Activated effector memory CD4-positive, alpha-beta T cell treated with anti-CD3 and anti-CD28 coated beads, Interleukin-2, amount 50 U/mL, for 16 hours (primary cell): ENCODE measurements around the gene ITPRIPL2.

Experiments
- DNase-seq: peaks from one replicate; pipeline ENCODE4 v3.0.0-alpha.2; 2020

Gene ITPRIPL2

DNA sequence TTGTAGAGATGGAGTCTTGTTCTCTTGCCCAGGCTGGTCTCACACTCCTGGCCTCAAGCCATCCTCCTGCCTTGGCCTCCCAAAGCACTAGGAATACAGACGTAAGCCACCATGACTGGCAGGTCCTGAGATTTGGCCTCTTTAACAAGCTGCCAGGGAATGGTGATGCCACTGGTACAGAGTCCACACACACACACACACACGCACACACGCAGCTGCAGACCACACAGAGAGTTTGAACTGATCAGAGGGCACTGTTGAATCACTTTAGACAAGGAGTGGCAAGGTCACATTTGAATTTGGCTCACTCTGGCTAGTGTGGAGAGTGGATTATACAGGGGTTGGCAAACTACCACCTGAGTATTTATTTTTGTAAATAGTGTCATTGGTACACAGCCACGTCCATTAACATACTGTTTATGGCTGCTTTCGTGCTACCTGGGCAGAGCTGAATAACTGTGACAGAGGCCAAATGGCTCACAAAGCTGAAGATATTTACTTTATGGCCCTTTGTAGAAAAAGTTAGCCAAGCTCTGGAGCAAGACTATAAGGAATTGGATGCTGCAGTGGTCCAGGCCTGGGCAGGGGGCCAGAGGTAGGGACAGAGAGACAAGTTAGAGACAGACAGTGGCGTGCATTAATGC, 9.9 kb downstream of the ITPRIPL2 start:
- no peak for DNase-seq

DNA sequence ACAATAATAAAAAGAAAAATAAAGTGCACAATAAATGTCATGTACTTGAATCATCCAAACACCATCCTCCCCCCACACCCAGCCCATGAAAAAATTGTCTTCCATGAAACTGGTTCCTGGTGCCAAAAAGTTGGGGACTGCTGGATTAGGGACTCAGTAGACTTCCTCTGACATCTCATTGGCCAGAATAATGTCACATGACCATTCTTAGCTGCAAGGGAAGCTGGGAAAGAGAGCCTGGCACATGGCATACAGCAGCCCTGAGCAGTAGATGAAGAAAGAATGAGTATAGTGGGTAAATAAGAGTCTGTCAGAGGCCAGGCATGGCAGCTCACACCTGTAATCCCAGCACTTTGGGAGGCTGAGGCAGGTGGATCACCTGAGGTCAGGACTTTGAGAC, 12.5 kb downstream of the ITPRIPL2 start:
- no peak for DNase-seq

DNA sequence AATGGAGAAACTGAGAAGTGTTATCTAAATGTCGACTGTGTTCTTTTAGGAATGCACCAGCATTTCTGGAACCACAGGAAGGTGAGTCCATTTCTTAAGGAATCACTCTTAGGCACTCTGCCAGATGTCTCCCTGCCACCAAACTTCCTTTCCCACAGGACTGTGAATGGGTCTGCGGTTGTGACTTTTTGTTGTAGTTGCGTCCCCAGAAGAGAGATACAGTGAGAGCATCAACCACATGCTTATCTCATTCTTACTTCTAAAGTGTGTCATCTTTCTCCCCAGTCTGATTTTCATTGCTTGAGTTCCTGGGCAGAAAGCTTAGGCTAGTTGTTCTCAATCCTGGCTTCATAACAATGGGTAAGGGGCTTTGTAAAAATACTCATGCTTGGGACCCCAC, 13.4 kb downstream of the ITPRIPL2 start:
- no peak for DNase-seq

DNA sequence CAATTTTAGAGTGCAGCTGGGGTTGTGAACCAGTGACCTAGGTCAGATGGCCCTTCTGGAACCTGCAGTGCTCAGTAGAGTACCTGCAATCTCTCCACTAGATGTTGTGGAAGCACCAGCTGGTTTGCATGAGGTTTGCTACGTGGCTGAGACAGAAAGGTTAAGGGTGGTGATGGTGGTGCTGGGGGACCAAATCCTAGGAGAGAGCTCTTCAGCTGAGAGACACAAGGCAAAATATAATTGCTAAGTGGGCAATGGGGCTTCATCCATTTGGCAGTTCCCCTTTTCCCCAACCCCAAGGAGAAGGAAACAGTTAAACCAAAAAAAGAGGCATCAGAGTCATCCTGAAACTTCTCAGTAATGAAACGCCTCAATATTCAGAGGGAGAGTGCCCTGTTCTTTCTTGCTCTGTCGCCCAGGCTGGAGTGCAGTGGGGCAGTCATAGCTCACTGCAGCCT, 13.9 kb downstream of the ITPRIPL2 start:
- DNase-seq, result no peak

DNA sequence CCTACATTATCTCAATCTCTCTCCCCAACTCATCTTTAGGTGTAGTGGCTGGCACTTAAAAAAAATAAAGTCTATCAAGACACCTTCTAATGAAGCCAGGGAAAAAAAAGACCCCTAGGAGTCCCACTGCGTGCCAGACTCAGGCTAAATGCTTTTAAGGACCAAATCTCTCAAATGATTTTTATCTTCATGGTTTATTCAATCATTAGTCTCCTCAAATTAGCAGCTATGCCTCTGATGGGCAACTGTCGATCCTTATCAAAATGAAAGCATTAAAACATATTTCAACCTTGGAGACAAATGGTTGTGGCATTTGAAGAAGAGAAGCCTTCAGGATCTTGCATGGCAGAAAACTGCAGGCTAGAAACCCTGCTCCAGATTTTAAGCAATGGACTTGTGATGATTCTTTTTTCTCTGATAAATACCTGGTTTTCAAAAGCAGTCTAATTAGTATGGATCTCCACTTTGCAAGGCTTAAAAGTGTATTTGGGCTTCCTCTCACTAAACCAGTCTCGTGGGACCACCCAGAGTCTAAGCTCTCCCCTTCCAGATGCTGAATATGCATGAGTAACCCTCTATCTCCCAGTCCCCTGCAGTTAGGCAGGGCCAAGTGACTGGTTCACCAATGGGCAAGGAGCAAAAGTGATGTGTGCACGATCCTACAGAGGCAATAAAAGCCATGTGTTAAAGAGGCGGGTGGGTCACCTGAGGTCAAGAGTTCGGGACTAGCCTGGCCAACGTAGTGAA, 14.9 kb downstream of the ITPRIPL2 start:
- no peak for DNase-seq

DNA sequence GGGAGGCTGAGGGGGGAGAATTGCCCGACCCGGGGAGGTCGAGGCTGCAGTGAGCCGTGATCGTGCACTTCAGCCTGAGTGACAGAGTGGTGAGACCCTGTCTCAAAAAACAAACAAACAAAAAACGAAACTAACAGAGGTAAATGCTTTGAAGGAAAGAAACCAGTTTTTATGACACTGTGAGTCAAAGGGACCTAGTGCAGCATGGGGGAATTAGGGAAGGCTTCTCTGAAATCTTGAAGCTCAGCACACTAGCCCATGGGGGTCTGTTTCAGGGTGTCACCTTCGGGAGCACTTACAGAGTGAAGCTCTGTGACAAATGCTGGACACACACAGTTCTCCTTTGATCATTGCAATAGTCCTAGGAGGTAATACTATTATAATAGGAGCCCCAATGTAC, 16.6 kb downstream of the ITPRIPL2 start:
- no peak for DNase-seq

DNA sequence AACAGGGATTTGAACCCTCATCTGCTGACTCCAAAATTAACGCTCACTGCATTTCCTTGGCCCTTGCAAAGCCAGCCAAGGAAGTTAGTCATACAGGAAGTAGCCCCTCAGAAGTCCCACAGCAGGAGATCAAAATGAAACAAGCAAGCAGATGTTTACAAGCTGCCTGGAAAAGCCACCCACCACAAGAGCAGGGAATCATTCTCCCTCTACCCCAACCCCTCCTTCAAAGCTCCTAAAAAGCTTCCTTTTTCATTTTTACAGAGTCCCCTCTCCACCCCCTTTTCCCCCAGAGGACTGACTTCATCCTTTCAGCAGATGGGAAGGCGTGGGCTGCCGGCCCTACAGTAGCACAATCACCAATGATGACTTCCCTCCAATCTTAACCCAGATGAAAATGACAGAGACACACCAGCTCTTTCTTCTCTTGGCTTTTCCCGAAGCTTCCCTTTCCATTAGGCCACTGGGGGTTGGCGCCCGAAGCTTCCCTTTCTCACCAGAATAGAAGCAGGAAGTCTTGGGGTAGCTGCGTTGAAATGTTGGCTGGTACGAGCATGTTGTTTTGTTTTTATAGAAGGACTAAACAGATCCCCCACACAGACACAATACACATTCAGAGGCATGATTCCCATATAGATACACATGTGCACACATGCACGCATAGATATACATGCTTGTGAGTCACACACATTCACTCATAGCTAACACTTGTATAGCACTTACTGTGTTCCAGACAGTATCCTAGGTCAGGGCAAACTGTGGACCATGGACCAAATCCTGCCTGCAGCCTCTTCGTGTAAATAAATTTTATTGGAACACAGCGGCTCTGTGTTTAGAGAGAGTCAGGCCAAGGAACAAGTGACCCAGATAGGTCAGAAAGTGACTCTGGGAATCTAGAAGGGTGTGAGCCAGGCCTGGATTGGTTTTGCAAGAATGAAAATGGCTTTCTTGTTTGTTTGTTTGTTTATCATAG, 17.4 kb downstream of the ITPRIPL2 start:
- no peak for DNase-seq

DNA sequence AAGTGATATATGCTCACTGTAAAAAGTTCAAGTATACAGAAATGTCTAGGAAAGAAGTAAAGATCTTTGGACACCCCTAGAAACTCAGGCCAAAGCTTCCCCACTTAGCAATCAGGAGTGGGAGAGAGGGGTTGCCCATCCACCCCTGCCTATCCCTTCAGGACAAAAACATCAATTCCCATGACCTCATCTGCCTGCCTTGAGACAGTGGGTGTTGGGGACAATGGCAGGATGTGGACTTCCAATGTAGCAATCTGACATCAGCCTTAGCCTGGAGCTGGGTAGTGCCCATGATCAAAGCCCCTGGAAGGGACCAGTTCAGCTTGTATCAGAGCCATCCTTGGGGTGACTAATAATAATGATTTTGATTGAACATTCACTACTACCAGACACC, 18.1 kb downstream of the ITPRIPL2 start:
- no peak for DNase-seq

DNA sequence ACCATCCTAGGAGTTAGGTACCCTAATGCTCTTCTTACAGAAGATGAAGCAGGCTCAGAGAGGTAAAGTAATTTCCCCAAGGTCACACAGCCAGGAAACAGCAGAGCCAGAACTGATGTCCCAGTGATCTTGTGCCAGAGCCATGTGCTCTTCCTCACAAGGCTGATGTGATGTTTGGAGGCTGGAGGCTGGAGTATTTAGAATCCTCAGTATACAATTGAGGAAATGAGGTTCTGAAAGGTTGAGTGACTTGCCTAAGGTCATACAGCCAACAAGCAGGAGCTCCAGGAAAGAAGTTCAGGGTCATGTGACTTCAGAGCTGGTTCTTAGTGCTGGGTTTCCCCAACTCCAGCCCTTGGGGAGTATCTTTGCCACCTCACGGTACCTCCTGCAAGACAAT, 18.5 kb downstream of the ITPRIPL2 start:
- no peak for DNase-seq

DNA sequence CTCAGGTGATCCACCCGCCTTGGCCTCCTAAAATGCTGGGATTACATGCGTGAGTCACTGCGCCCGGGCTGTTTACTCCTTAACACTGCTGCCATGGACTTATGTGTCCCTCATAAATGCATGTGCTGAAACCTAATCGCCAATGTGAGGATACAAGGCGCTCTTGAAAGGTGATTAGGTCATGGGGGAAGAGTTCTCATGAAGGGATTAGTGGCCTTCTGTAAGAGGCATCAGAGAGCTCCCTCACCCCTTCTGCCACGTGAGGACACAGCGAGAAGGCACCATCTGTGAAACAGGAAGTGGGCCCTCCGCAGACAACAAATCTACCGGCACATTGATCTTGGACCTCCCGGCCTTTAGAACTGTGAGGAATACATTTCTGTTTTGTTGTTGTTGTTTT, 19.1 kb downstream of the ITPRIPL2 start:
- no peak for DNase-seq

DNA sequence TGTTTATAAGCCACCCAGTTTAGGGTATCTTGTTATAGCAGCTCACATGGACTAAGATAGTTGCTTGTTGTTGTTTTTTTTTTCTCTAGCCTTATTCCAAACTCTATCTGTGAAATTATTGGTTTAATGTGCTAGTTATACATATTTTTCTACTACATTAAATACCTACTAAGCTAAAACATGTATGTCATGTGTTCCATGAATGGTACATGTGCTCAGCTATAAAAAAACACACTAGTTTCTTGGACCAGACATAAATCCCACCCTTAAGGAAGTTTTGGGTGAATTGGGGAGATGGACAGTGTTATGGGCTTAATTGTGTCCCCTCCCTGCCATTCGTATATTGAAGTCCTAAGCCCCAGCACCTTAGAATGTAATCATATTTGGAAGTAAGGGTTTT, 19.8 kb downstream of the ITPRIPL2 start:
- DNase-seq, result no peak

DNA sequence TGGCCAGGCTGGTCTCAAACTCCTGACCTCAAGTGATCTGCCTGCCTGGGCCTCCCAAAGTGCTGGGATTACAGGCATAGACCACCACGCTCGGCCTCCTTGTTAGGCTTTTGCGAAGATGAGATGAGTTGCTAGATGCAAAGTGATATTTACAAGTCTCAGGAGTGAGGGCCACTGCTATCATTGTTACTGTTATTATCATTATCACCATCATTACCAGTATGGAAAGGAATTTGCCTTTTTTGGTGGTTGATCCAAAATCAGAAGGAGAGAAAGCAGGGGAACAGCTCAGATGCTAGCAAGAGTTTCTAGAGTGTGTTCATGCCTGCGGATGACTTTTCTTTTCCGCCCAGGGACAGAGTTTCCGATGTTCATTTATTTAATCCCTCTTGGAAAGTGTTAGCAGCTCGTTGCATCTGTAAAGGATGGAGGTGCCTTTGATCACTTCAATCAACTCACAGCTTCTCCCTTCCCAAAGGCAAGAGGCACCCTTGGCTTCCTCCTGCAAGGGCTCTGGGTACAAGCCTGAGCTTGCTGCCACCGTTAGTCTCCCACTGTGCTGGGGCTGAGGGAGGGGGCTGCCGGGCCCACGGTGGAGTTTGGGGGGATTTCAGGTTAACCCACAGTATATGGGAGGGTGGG, 21.6 kb downstream of the ITPRIPL2 start:
- DNase-seq, result no peak

DNA sequence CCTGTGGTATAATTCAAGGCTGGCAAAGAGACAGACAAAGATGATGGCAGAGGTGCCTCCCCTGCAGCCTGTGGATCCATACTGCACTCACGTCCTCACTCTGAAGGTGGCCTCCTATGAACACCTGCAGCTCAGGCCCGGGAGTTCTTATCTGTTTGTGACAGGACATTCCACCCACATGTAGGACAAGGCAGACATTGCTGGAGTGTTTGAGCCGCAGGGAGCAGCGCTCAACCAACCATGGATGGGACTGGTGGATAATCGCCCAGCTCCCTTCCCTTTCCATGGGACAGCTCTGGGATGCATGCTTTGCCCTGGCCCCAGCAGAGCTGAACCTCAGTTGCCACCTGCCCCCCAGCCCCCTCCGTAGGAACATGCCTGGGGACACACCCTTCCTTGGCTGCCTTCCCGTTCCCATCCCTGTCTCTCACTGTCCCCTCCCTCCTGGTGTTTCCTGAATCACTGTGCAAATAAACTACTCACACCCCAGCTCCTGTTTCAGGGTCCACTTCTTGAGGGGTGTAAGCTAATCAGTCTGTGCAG, 22.2 kb downstream of the ITPRIPL2 start:
- no peak for DNase-seq

DNA sequence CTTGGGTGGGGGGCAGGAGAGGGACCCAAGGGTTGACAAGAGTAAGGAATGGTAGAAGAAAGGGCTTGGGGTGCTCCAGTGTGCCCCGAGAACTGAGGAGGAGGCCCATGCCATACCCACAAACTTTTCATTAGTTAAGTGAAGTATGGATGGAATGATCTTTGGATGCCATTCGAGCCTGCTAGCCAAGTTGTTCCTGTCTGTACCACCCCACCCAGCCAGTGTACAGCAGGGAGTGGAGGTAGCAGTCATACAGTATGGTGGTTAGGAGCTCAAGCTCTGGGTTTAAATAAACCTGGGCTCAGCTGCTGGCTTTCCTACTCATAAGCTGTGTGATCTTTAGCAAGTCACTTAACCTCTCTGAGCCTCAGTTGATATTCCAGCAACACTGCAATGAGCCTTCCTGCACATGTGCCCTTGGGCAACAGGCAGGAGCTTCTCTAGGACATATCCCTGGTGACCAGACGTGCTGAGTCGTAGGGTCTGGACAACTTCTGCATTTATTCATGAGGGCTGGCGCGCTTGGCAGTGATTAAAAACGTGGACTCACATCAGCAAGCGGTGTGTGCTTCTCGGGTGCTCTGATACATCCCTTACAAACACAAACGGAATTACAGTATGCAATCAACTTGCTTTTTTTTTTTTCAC, 22.9 kb downstream of the ITPRIPL2 start:
- DNase-seq, result no peak

DNA sequence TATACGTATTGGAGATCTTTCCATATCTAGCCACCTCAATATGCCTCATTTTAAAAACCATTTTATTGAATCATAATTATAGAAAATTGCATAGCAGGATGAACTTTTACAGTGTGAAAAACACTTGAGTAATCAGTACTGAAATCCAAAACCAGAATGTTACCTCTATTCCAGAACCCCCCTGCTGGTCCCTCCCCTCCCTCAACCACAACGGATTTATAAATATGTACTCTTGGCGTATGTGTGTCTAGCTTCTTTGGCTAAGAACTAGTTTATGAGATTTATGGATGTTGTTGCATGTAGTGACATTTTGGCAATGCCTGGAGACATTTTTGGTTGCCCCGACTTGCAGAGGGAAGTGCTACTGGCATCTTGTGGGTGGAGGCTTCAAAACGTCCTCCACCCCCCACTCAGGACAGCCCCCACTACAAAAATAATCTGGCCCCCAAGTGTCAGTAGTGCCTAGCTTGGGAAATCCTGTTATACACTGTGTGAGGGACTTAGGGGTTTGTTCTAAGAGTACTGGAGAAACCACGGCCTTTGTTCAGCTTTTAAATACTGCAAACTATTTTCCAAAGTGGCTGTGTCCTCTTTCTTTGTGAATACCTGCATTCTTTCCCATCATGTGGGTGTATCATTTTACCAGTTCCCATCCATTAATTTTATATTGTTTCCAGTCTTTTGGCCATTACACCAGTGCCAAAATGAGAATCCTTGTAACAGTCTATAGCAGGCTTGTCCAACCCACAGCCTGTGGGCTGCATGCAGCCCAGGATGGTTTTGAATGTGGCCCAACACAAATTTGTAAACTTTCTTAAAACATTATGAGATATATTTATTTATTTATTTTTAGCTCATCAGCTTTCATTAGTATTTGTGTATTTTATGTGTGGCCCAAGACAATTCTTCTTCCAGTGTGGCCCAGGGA, 23.7 kb downstream of the ITPRIPL2 start:
- DNase-seq, result no peak

DNA sequence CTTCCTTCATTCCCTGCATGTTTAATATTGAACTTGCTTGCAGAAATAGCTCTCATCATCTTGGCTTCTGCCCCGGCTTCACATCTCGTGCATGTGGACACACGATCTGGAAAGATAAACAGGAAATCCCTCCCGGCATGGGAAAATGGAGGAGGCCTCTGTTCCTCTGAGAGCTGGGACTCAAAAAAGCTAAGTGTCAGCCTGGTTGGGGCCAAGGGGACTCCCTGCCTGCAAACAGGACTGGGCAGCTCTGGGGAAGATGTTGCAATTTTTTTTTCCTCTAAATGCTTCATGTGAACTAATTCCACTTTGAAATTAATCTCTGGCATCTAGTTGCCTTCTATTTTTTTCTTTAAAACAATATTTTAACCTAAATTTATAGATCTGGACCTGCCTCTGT, 24.8 kb downstream of the ITPRIPL2 start:
- DNase-seq, result no peak

DNA sequence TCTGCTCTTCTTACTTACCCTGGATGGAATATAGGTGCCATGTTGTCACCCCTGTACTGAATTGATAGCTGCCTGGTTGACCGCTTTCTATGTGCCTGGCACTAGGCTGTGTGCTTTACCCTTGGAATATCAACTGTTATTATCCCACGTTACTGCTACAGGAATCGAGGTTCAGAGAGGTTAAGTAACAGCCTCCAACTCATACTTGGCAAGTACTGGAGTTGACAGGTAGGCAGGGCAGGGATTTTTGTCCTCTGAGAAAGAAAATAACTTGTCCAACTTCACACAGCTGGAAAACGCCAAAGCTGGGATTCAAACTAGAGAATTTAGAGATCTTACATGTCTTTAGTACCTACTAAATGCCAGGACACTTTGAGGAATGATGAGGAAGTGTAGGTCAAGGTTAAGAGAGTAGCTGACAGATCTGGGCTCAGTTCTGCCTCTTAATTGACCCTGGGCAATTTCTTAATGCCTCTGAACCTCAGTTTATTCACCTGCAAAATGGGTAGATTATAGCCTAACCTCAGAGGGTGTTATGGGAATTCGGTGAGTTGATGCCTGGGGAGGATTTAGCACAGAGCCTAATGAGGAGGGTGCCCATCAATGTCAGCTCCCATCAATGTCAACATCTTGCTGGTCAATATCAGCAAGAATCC, 25.8 kb downstream of the ITPRIPL2 start:
- DNase-seq, result no peak

DNA sequence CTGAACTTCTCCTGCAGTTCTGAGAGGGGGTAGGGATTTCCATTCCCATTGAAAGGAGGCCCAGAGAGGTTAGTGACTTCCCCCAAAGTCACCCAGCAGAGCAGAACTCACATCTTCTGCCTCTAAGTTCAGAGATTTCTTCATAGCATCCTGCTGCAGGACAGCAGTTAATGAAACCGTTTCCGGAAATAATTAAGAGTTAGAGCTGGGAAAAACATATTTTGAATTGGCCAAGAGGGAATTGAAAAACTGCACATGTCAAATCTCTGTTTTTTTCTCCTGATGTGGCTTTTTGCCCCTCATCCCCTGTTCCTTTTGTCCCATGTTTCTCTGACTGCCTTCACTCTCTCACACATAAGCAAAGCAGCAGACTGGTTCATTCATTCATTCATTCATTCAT, 26.6 kb downstream of the ITPRIPL2 start:
- no peak for DNase-seq

DNA sequence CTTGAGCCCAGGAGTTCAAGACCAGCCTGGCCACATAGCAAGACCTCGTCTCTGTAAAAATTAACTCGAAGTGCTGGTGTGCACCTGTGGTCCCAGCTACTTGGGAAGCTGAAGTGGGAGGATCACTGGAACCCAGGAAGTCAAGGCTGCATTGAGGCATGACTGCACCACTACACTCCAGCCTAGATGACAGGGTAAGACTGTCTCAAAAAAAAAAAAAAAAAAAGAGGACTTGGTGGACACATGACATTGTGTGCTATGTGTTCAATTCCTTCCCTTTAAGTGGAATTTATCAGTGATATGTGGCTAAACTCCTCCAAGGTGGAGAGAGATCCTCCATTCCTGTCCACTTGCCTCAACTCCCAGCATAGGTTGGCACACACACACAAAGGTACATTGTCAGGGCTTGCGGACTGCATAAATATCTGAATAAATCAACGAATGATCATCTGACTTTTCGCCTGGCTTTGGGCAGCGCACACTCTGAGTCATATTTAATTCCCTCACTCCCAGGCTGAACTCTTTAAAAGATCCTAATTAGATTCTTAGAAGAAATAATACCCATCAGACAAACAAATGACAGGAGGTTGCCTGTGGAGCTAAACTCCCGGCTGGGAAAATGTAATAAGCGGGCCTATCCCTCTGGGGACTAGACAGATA, 29.3 kb downstream of the ITPRIPL2 start:
- DNase-seq, result no peak

DNA sequence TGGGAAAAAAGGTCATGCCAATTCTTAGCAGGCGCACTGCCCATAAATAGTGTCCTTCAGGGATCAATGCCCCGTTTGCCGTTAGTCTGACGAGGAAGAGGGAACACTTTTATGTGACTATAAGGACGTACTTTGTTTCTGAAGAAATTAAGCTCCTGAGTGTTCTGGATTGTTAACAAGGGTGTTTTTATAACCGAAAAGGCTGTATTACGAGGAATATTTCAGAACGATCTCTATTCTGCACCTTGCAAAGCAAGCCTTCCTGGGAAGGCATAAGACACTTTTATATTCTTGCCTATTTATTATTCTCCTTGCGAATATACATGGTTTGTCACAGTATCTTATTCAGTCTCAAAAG, 29.8 kb downstream of the ITPRIPL2 start:
- DNase-seq, result no peak
